Measurements from ENCODE around the gene SLC26A6. TPM values are rescaled to one million over a fixed set of nuclear protein-coding genes. Genes with fewer than 3 reads are reported as not detected.

Gene SLC26A6
- polyA plus RNA-seq, 1 donor from 2014 or later: 23.6 TPM

DNA sequence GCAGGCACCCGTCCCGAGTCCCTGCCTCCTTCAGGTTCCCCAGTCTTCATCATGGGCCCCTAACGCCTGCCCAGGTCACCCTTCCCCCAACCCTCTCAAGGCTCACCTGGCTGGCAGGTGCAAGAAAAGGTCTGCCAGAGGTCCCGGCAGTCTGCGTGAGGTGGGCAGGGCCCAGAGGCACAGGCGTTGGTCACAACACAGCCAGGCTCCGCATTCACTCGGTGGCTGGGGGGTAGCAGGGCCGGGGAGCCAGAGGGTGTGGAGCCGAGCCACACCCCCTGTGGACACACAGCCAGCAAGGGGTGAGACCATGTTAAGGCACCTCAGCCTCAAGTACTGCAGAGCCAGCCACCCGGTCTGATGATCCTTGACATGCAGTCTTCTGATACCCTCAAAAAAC lies 16.5 kb upstream of the SLC26A6 start:
- Histone ChIP-seq H3K36me3 (ENCODE audit: insufficient read depth, low read length) (peaks cover 9% of the 10 kb centered on the region), H3K9me2 (ENCODE audit: insufficient read depth, low read length) (no peaks in the 10 kb centered on the region), H3K79me2 (replicated peaks; ENCODE audit: insufficient read depth, low read length) (peaks cover 3% of the 10 kb centered on the region)

DNA sequence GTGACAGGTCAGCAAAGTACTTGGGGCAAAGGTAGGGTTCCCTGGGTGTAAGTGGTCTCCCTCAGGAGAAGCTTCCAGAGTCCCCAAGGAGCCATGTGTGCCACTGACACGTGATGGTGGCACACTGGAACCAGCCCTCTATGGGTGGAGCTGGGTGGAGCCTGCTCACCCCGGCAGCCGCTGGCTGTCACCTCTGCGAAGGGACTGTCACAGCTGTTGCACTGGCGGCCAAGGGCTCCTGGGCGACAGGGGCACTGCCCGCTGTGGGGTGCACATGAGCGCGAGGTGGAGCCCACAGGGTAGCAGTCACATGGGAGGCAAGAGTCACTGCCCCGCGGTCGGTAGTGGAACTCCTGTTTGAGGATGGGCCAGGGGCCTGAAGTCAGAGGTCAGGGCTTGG lies 15.5 kb upstream of the SLC26A6 start:
- Histone ChIP-seq H4K20me1 (ENCODE audit: insufficient read depth) (peaks cover 8% of the 10 kb centered on the region), H3K27me3 (ENCODE audit: insufficient read depth, low read depth, low read length) (no peaks in the 10 kb centered on the region), H3K27ac (ENCODE audit: low read length) (no peak overlapping the region), H3F3A (ENCODE audit: insufficient read depth, low read length, poor library complexity, severe bottlenecking) (no peaks in the 10 kb centered on the region), H3K4me3 (ENCODE audit: low read length) (no peak overlapping the region), H3K9ac (ENCODE audit: low read length) (no peak overlapping the region), H3K79me2 (replicated peaks; ENCODE audit: insufficient read depth, low read length) (no peaks in the 10 kb centered on the region), H3K4me2 (ENCODE audit: low read length) (no peak overlapping the region), H3K36me3 (ENCODE audit: insufficient read depth, low read length) (peaks cover 4% of the 10 kb centered on the region), H3K9me2 (ENCODE audit: insufficient read depth, low read length) (no peaks in the 10 kb centered on the region), H2AFZ (ENCODE audit: low read depth, low read length) (no peak overlapping the region), H3K9me3 (ENCODE audit: low read length) (no peaks in the 10 kb centered on the region)
- no peak for TF ChIP-seq EZH2 (IDR thresholded peaks at IDR 0.05; ENCODE audit: borderline replicate concordance, insufficient read depth, low read length, poor library complexity, severe bottlenecking)
- TF ChIP-seq, protein P1, sequence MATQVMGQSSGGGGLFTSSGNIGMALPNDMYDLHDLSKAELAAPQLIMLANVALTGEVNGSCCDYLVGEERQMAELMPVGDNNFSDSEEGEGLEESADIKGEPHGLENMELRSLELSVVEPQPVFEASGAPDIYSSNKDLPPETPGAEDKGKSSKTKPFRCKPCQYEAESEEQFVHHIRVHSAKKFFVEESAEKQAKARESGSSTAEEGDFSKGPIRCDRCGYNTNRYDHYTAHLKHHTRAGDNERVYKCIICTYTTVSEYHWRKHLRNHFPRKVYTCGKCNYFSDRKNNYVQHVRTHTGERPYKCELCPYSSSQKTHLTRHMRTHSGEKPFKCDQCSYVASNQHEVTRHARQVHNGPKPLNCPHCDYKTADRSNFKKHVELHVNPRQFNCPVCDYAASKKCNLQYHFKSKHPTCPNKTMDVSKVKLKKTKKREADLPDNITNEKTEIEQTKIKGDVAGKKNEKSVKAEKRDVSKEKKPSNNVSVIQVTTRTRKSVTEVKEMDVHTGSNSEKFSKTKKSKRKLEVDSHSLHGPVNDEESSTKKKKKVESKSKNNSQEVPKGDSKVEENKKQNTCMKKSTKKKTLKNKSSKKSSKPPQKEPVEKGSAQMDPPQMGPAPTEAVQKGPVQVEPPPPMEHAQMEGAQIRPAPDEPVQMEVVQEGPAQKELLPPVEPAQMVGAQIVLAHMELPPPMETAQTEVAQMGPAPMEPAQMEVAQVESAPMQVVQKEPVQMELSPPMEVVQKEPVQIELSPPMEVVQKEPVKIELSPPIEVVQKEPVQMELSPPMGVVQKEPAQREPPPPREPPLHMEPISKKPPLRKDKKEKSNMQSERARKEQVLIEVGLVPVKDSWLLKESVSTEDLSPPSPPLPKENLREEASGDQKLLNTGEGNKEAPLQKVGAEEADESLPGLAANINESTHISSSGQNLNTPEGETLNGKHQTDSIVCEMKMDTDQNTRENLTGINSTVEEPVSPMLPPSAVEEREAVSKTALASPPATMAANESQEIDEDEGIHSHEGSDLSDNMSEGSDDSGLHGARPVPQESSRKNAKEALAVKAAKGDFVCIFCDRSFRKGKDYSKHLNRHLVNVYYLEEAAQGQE (IDR thresholded peaks at IDR 0.05; ENCODE audit: borderline replicate concordance): no peak
- no peak for TF ChIP-seq RAD21 (conservative IDR thresholded peaks at IDR 0.05)
- TF ChIP-seq, protein P2, sequence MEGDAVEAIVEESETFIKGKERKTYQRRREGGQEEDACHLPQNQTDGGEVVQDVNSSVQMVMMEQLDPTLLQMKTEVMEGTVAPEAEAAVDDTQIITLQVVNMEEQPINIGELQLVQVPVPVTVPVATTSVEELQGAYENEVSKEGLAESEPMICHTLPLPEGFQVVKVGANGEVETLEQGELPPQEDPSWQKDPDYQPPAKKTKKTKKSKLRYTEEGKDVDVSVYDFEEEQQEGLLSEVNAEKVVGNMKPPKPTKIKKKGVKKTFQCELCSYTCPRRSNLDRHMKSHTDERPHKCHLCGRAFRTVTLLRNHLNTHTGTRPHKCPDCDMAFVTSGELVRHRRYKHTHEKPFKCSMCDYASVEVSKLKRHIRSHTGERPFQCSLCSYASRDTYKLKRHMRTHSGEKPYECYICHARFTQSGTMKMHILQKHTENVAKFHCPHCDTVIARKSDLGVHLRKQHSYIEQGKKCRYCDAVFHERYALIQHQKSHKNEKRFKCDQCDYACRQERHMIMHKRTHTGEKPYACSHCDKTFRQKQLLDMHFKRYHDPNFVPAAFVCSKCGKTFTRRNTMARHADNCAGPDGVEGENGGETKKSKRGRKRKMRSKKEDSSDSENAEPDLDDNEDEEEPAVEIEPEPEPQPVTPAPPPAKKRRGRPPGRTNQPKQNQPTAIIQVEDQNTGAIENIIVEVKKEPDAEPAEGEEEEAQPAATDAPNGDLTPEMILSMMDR (IDR thresholded peaks at IDR 0.05; ENCODE audit: poor library complexity, severe bottlenecking): no peak
- TF ChIP-seq MXI1 (conservative IDR thresholded peaks at IDR 0.05; ENCODE audit: poor library complexity, severe bottlenecking): no peak
- TF ChIP-seq SMC3 (conservative IDR thresholded peaks at IDR 0.05; ENCODE audit: poor library complexity): no peak
- no peak for TF ChIP-seq TAF1 (IDR thresholded peaks at IDR 0.05; ENCODE audit: low read depth)
- no peak for TF ChIP-seq POLR2AphosphoS5 (IDR thresholded peaks at IDR 0.05)
- no peak for TF ChIP-seq EP300 (conservative IDR thresholded peaks at IDR 0.05; ENCODE audit: poor library complexity, severe bottlenecking)

More for the DNA sequence above, 16.5 kb upstream of the SLC26A6 start:
- Histone ChIP-seq H3K27me3 (ENCODE audit: insufficient read depth, low read depth, low read length) (no peaks in the 10 kb centered on the region), H3K27ac (ENCODE audit: low read length) (no peak overlapping the region), H3K4me2 (ENCODE audit: low read length) (no peak overlapping the region), H3F3A (ENCODE audit: insufficient read depth, low read length, poor library complexity, severe bottlenecking) (no peaks in the 10 kb centered on the region), H3K9me3 (ENCODE audit: low read length) (peaks cover 4% of the 10 kb centered on the region), H2AFZ (ENCODE audit: low read depth, low read length) (no peak overlapping the region), H3K4me3 (ENCODE audit: low read length) (no peak overlapping the region), H3K9ac (ENCODE audit: low read length) (no peak overlapping the region), H4K20me1 (ENCODE audit: insufficient read depth) (peaks cover 8% of the 10 kb centered on the region)
- TF ChIP-seq, protein P1 (IDR thresholded peaks at IDR 0.05; ENCODE audit: borderline replicate concordance): no peak
- TF ChIP-seq MXI1 (conservative IDR thresholded peaks at IDR 0.05; ENCODE audit: poor library complexity, severe bottlenecking) (no peak), EZH2 (IDR thresholded peaks at IDR 0.05; ENCODE audit: borderline replicate concordance, insufficient read depth, low read length, poor library complexity, severe bottlenecking) (no peak)
